ENCODE measurements around the gene TBATA. TPM values are rescaled to one million over a fixed set of nuclear protein-coding genes. Genes with fewer than 3 reads are reported as not detected.

TBATA gene
- polyA plus RNA-seq, 12 donors: 0.40 to 0.44 TPM; not detected in 10

- DNase-seq: no peak
These were observed 23.9 kb upstream of the TBATA start for GRCh38 chr10:70809011-70809611.

- no peak for DNase-seq
These were observed 22.4 kb upstream of the TBATA start for GRCh38 chr10:70807556-70807955.

- DNase-seq: no peak
These were observed 21.7 kb upstream of the TBATA start for GRCh38 chr10:70806841-70807240.

- no peak for DNase-seq
These were observed 20.5 kb upstream of the TBATA start for GRCh38 chr10:70805619-70806215.

- no peak for DNase-seq
These were observed 19.2 kb upstream of the TBATA start for GRCh38 chr10:70804421-70804808.

GRCh38 chr10:70803775-70804420 lies 18.7 kb upstream of the TBATA start:
- no peak for DNase-seq

- no peak for DNase-seq
These were observed 16.7 kb upstream of the TBATA start for GRCh38 chr10:70801854-70802253.

GRCh38 chr10:70799124-70799523 lies 13.9 kb upstream of the TBATA start:
- no peak for DNase-seq

- DNase-seq: no peak
These were observed 12.7 kb upstream of the TBATA start for GRCh38 chr10:70797840-70798239.

GRCh38 chr10:70795613-70796012 lies 10.4 kb upstream of the TBATA start:
- DNase-seq: no peak

- DNase-seq: no peak
These were observed 6.3 kb upstream of the TBATA start for GRCh38 chr10:70791386-70792039.

GRCh38 chr10:70786799-70787415 lies 1.7 kb upstream of the TBATA start:
- DNase-seq: no peak

- DNase-seq: no peak
These were observed 706 bp downstream of the TBATA start for GRCh38 chr10:70784471-70784870.

GRCh38 chr10:70784016-70784415 lies 1.2 kb downstream of the TBATA start:
- no peak for DNase-seq

GRCh38 chr10:70782746-70783680 lies 2.2 kb downstream of the TBATA start:
- DNase-seq: no peak

- no peak for DNase-seq
These were observed 3.0 kb downstream of the TBATA start for GRCh38 chr10:70782086-70782745.

GRCh38 chr10:70781461-70782051 lies 3.6 kb downstream of the TBATA start:
- DNase-seq: no peak

- no peak for DNase-seq
These were observed 4.4 kb downstream of the TBATA start for GRCh38 chr10:70780772-70781171.

GRCh38 chr10:70780370-70780760 lies 4.8 kb downstream of the TBATA start:
- DNase-seq: no peak
